ENCODE results near the gene BABAM2. TPM values are rescaled to one million over a fixed set of nuclear protein-coding genes. Genes with fewer than 3 reads are reported as not detected.

Gene BABAM2
- total RNA-seq, 1 experiment from 2014 or later, result 16.3 TPM

DNA sequence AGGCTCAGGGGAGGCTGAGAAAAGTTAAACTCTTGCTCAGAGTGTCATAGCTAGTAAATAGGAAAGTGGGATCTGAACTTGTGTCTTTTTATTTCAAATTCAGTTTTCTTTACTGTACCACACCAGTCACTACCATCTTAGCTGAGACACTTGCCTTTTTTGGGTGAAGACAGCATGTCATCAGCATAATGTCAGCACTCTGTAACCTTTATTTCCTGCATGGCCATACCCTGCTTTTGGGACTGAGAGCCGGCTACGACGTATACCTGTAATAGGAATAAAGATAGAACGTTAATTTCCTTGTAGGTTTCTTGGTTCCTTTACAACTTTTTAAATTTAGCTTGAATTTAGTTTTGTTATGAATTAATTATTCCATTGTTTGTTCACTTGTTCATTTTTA lies 202.8 kb downstream of the BABAM2 start:
- Histone ChIP-seq H3K79me2 (ENCODE audit: low read length) (no peaks in the 10 kb centered on the region), H3K4me2 (ENCODE audit: low read length) (no peak overlapping the region), H3K9me3 (ENCODE audit: low read length) (no peaks in the 10 kb centered on the region), H3K4me3 (ENCODE audit: low read length) (no peak overlapping the region), H3F3A (ENCODE audit: low read length, unreplicated experiment) (no peaks in the 10 kb centered on the region), H3K27ac (ENCODE audit: low read length) (no peak overlapping the region), H3K9me2 (replicated peaks; ENCODE audit: low read length) (0 out of 2 replicates have a peak, but pooled peaks cover 2% of the 10 kb centered on the region), H2AFZ (ENCODE audit: low read length) (no peak overlapping the region), H4K20me1 (ENCODE audit: low read length) (no peaks in the 10 kb centered on the region), H3K36me3 (ENCODE audit: low read depth, low read length) (no peaks in the 10 kb centered on the region), H3K4me1 (ENCODE audit: insufficient read depth, low read length) (peaks cover 17% of the 10 kb centered on the region), H3K9ac (ENCODE audit: low read length) (no peak overlapping the region), H3K27me3 (ENCODE audit: low read length) (no peaks in the 10 kb centered on the region)
- no TSS peak for BruUV-seq (replicated peaks)
- no peak for DNase-seq
- intact Hi-C loops (cut with micrococcal nuclease), result no loop called here
- ChIA-PET POLR2A (ENCODE audit: unreplicated experiment) (interaction anchor here (0.6 kb wide), 1 partner anchor 174 kb away, joined by 10 read pairs; no protein-coding TSS in a partner anchor), CTCF (no interaction called here)
- ATAC-seq, result no peak
- no peak for TF ChIP-seq EZH2 (IDR thresholded peaks at IDR 0.05; ENCODE audit: low read length, unreplicated experiment)

DNA sequence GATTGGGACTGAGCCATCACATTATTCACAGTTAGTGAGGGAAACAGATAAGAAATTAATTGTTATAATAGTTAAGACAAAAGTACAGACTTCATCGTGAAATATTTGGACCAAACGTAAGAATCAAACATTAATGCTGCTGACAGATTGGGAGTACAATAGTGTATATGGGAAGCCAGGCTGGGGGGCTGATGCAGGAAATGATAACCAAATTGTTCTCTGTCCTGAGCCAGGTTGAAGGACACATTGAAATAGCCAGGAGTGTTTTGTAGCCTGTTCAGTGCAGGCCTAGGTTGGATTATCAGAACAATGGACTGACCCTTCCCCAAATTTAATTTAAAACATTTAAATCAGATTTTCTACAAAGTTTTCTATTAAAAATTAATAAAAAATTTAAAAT lies 203.2 kb downstream of the BABAM2 start:
- CTCF ChIA-PET, result no interaction called here

DNA sequence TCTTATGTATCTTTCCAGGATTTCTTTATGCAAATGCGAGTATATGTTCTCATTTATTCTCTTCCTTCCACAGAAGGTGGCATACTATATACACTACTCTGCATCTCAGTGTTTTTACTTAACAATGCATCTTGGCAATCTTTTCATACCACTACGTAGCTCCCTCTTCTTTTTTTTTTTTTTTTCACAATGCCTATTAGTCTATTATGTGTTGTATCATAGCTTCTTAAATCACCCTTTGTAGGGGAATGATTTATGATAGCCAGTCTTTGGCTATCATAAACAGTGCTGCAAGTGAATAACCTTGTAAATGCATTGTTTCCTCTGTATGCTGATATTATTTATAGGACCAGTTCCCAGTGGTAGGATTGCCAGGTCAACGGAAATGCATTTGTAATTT lies 204.2 kb downstream of the BABAM2 start:
- Histone ChIP-seq H3K27me3 (ENCODE audit: low read length) (no peaks in the 10 kb centered on the region), H3K36me3 (ENCODE audit: low read depth, low read length) (no peaks in the 10 kb centered on the region), H3K4me2 (ENCODE audit: low read length) (no peak overlapping the region), H3K27ac (ENCODE audit: low read length) (no peak overlapping the region), H3F3A (ENCODE audit: low read length, unreplicated experiment) (no peaks in the 10 kb centered on the region), H3K4me3 (ENCODE audit: low read length) (no peak overlapping the region), H3K4me1 (ENCODE audit: insufficient read depth, low read length) (peaks cover 3% of the 10 kb centered on the region; the same call in 1 of the 2 replicates), H2AFZ (ENCODE audit: low read length) (no peak overlapping the region), H3K79me2 (ENCODE audit: low read length) (no peaks in the 10 kb centered on the region), H3K9ac (ENCODE audit: low read length) (no peak overlapping the region), H3K9me2 (replicated peaks; ENCODE audit: low read length) (0 out of 2 replicates have a peak, but pooled peaks cover 2% of the 10 kb centered on the region), H4K20me1 (ENCODE audit: low read length) (no peaks in the 10 kb centered on the region), H3K9me3 (ENCODE audit: low read length) (no peaks in the 10 kb centered on the region)
- intact Hi-C loops (cut with micrococcal nuclease), result no loop called here
- ATAC-seq (no peak), DNase-seq (no peak)
- BruUV-seq (replicated peaks), result no TSS peak
- no peak for TF ChIP-seq CTCF (conservative IDR thresholded peaks at IDR 0.05; ENCODE audit: low read depth, low read length)
- no peak for TF ChIP-seq EZH2 (IDR thresholded peaks at IDR 0.05; ENCODE audit: low read length, unreplicated experiment)
- CTCF ChIA-PET, result no interaction called here
- POLR2A ChIA-PET (ENCODE audit: unreplicated experiment), result no interaction called here

More for the DNA sequence above, 203.2 kb downstream of the BABAM2 start:
- H3K4me2 ChIP-seq (ENCODE audit: low read length), result no peak overlapping the region
- POLR2A ChIA-PET (ENCODE audit: unreplicated experiment), result no interaction called here
- TF ChIP-seq EZH2phosphoT487 (IDR thresholded peaks at IDR 0.05; ENCODE audit: borderline replicate concordance, low read length) (no peak), CTCF (conservative IDR thresholded peaks at IDR 0.05; ENCODE audit: low read depth, low read length) (no peak), EZH2 (IDR thresholded peaks at IDR 0.05; ENCODE audit: low read length, unreplicated experiment) (no peak)
- H3K9me2 ChIP-seq (replicated peaks; ENCODE audit: low read length), result 0 out of 2 replicates have a peak, but pooled peaks cover 2% of the 10 kb centered on the region
- no peaks in the 10 kb centered on the region for H4K20me1 ChIP-seq (ENCODE audit: low read length)
- H3K4me1 ChIP-seq (ENCODE audit: insufficient read depth, low read length), result peaks cover 13% of the 10 kb centered on the region
- intact Hi-C loops (cut with micrococcal nuclease), result no loop called here
- no peaks in the 10 kb centered on the region for H3K9me3 ChIP-seq (ENCODE audit: low read length)
- no peaks in the 10 kb centered on the region for H3K27me3 ChIP-seq (ENCODE audit: low read length)
- H3F3A ChIP-seq (ENCODE audit: low read length, unreplicated experiment), result no peaks in the 10 kb centered on the region
- H3K36me3 ChIP-seq (ENCODE audit: low read depth, low read length), result no peaks in the 10 kb centered on the region
- H3K27ac ChIP-seq (ENCODE audit: low read length), result no peak overlapping the region
- H3K4me3 ChIP-seq (ENCODE audit: low read length), result no peak overlapping the region
- ATAC-seq, result no peak
- H2AFZ ChIP-seq (ENCODE audit: low read length), result no peak overlapping the region
- no peak overlapping the region for H3K9ac ChIP-seq (ENCODE audit: low read length)
- BruUV-seq (replicated peaks), result no TSS peak
- no peaks in the 10 kb centered on the region for H3K79me2 ChIP-seq (ENCODE audit: low read length)
- no peak for DNase-seq

Measured in PC-3 (cell line).